Measurements from ENCODE around the gene PPP6R2.

Gene PPP6R2

GRCh38 chr22:50439314-50439870 is 96.3 kb downstream of the PPP6R2 start:
- DNase-seq (ENCODE audit: low read depth, low spot score), result no peak
- ChIA-PET CTCF (no interaction called here), POLR2A (no interaction called here)
- TF ChIP-seq CTCF (IDR thresholded peaks at IDR 0.05; ENCODE audit: insufficient read depth, low read length, missing control alignments), result no peak
- no peak overlapping the region for H3K4me3 ChIP-seq (ENCODE audit: low read depth, low read length)

GRCh38 chr22:50439871-50440331 is 96.8 kb downstream of the PPP6R2 start:
- DNase-seq (ENCODE audit: low read depth, low spot score), result no peak
- ChIA-PET CTCF (interaction anchor here (0.6 kb wide), 1 partner anchor 197 kb away, joined by 3 read pairs; no protein-coding TSS in a partner anchor), POLR2A (no interaction called here)
- TF ChIP-seq CTCF (IDR thresholded peaks at IDR 0.05; ENCODE audit: insufficient read depth, low read length, missing control alignments), result no peak
- H3K4me3 ChIP-seq (ENCODE audit: low read depth, low read length), result no peak overlapping the region

- no peak for TF ChIP-seq CTCF (IDR thresholded peaks at IDR 0.05; ENCODE audit: insufficient read depth, low read length, missing control alignments)
- ChIA-PET CTCF (interaction anchor here (0.6 kb wide), 1 partner anchor 198 kb away, joined by 3 read pairs; no protein-coding TSS in a partner anchor), POLR2A (no interaction called here)
Measured at GRCh38 chr22:50440544-50441249, 97.6 kb downstream of the PPP6R2 start.

GRCh38 chr22:50441428-50441993 is 98.4 kb downstream of the PPP6R2 start:
- ChIA-PET CTCF (no interaction called here), POLR2A (no interaction called here)
- no peak for TF ChIP-seq CTCF (IDR thresholded peaks at IDR 0.05; ENCODE audit: insufficient read depth, low read length, missing control alignments)
- no peak for DNase-seq (ENCODE audit: low read depth, low spot score)
- no peak overlapping the region for H3K4me3 ChIP-seq (ENCODE audit: low read depth, low read length)

More at GRCh38 chr22:50440544-50441249, 97.6 kb downstream of the PPP6R2 start:
- H3K4me3 ChIP-seq (ENCODE audit: low read depth, low read length), result no peak overlapping the region
- DNase-seq (ENCODE audit: low read depth, low spot score), result no peak

- no peak overlapping the region for H3K4me3 ChIP-seq (ENCODE audit: low read depth, low read length)
- ChIA-PET POLR2A (no interaction called here), CTCF (no interaction called here)
- TF ChIP-seq CTCF (IDR thresholded peaks at IDR 0.05; ENCODE audit: insufficient read depth, low read length, missing control alignments), result no peak
- DNase-seq (ENCODE audit: low read depth, low spot score), result no peak
Measured at GRCh38 chr22:50443197-50443596, 100.1 kb downstream of the PPP6R2 start.

Measured in AG04449 (cell line).